Stimulated activated naive CD8-positive, alpha-beta T cell treated with anti-CD3 and anti-CD28 coated beads, Interleukin-15, amount 100 ng/mL, for 72 hours (primary cell): ENCODE measurements around the gene GLOD5.

Experiments used
- ATAC-seq: fragments of 150-1000 bp; cut with Tn5 transposase; 2 replicates; pipeline ENCODE4 v1.10.0; 2021; ENCODE audit warnings: mild to moderate bottlenecking, moderate library complexity
- DNase-seq, 2 donors: peaks; one replicate each; pipeline ENCODE4 v3.0.0; 2021 to 2022
- H3K27ac Mint-ChIP-seq, 2 donors: one replicate each; pipeline ENCODE4 v1.8.0; 2022; ENCODE audit warnings: mild to moderate bottlenecking in 2 of 2, mixed read lengths in 2 of 2, moderate library complexity in 2 of 2
- H3K27me3 Mint-ChIP-seq: one replicate; pipeline ENCODE4 v1.8.0; 2022; ENCODE audit warnings: mixed read lengths
- H3K4me1 Mint-ChIP-seq: one replicate; pipeline ENCODE4 v1.8.0; 2022; ENCODE audit warnings: mild to moderate bottlenecking, mixed read lengths
- H3K4me3 Mint-ChIP-seq, 2 donors: one replicate each; pipeline ENCODE4 v1.8.0; 2022; ENCODE audit warnings: mild to moderate bottlenecking in 2 of 2, mixed read lengths in 2 of 2, moderate library complexity in 1 of 2
- H3K9me3 Mint-ChIP-seq, 2 donors: one replicate each; pipeline ENCODE4 v1.8.0; 2022; ENCODE audit warnings: mixed read lengths in 2 of 2

Gene GLOD5

DNA sequence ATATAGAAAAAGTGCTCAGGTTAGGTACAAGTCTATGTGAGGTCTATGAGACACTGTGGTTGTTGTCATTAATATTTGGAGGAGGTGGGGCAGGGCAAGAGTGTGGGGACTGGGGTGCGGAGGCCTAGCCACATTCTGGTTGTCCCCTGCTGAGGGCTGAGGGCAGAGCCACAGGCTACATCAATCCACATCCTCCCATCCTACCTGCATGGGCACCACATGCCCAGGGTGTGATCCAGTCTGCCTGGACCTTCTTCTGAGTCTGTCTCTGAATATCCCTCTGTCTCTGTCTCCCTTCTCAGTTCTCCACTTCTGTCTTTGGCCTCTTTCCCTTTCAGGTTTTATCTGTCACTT, 23.6 kb downstream of the GLOD5 start:
- Mint-ChIP-seq H3K4me3 (no peak overlapping the region), H3K27me3 (no peaks in the 10 kb centered on the region), H3K9me3 (no peaks in the 10 kb centered on the region), H3K4me1 (peaks cover 18% of the 10 kb centered on the region), H3K27ac (peak overlapping the region; percentile 1 to 40)
- DNase-seq (no peak), ATAC-seq (no peak)

DNA sequence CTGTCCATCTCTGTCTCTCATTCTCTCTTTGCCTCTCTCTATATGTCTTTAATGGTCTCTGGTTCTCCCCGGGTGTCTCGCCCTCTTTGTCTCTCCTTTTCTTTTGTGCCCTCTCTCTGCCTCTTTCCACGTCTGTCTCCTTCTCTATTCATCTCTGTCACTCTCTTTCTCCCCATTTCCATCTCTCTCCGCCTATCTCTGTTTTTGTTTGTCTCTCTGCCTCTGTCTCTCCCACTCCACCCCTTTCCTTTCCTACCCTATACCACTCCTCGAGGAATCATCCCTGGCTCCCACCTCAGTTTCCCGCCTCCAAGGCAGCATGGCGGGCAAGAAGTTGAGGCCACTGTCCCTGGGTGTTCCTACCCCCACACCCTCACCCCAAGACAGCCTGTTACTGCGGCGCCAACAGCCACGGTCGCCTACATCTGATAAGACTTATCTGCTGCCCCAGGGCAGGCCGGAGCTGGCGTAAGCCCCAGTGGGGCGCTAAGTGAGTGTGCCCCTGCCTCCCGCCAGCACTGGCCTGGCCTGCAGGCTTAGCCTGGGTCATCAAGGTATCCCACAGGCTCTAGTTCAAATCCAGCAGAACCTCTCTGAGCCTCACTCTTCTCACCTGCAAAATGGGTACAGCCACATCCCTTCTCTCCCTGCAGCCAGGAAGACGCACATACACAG, 24.1 kb downstream of the GLOD5 start:
- no peak overlapping the region for H3K4me3 Mint-ChIP-seq
- no peaks in the 10 kb centered on the region for H3K27me3 Mint-ChIP-seq
- peaks cover 19% of the 10 kb centered on the region for H3K4me1 Mint-ChIP-seq
- DNase-seq, result no peak
- H3K27ac Mint-ChIP-seq, result peak overlapping the region; percentile 1 to 40
- no peak for ATAC-seq
- no peaks in the 10 kb centered on the region for H3K9me3 Mint-ChIP-seq

DNA sequence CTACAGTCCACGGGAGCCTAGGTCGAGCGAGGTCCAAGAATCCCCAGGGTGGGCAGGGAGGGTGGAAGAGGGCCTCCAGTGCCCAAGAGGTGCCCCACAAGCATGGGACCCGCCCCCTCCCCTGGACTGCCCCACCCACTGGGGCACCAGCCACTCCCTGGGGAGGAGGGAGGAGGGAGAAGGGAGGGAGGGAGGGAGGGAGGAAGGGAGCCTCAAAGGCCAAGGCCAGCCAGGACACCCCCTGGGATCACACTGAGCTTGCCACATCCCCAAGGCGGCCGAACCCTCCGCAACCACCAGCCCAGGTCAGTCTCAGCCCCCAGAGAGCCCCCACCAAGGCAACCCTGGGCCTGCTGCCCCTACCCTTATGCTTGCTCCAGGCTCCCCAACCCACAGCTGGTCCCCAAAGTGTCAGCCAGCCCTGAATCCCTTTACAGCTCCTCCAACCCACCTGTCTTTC, 24.8 kb downstream of the GLOD5 start, which contains the start of gene GATA1:
GATA1 (plus strand) TSS at position 250 of the 460 bp plus-strand sequence. CDS start 4,520 bp downstream, outside the sequence.
- peak within 1 kb of the TSS; percentile 23 to 48 for H3K27ac Mint-ChIP-seq
- no peaks in the 10 kb centered on the region for H3K9me3 Mint-ChIP-seq
- DNase-seq (no peak), ATAC-seq (no peak)
- H3K27me3 Mint-ChIP-seq, result no peaks in the 10 kb centered on the region
- peaks cover 19% of the 10 kb centered on the region for H3K4me1 Mint-ChIP-seq
- no peak within 1 kb of the TSS for H3K4me3 Mint-ChIP-seq

DNA sequence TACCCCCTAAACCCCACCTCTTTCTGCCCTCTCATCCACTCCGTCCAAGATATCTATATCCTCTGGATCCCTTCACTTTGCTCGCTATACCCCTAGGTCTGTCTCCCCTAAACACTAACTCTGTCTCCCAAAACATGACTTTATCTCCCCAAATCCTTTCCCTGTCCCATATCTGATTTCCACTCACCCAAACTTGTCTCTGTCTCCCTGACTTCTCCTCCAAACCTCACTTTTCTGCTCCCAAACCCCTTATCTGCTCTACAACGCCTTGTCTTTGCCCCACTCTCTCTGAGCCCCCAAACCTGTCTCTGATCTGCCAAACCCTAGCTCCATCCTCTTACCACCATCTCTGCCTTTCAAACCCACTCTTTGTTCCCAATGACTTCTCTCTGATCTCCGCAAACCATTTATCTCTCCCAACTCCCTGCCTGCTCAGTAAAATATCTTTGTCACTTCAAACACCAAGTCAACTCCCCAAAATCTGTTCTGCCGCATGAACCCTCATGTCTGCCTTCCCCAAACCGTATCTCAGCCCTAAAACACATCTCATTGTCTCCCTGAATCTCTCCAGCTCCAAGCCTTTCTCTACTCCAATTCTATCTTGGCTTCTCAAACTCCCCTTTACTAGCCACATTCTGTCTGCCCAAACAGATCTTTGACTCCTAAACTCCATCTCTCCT, 25.4 kb downstream of the GLOD5 start:
- no peaks in the 10 kb centered on the region for H3K27me3 Mint-ChIP-seq
- H3K4me1 Mint-ChIP-seq, result peaks cover 19% of the 10 kb centered on the region
- H3K9me3 Mint-ChIP-seq, result no peaks in the 10 kb centered on the region
- H3K4me3 Mint-ChIP-seq, result no peak overlapping the region
- DNase-seq (no peak), ATAC-seq (no peak)
- peak overlapping the region in 1 of 2 donors; percentile 48 for H3K27ac Mint-ChIP-seq

DNA sequence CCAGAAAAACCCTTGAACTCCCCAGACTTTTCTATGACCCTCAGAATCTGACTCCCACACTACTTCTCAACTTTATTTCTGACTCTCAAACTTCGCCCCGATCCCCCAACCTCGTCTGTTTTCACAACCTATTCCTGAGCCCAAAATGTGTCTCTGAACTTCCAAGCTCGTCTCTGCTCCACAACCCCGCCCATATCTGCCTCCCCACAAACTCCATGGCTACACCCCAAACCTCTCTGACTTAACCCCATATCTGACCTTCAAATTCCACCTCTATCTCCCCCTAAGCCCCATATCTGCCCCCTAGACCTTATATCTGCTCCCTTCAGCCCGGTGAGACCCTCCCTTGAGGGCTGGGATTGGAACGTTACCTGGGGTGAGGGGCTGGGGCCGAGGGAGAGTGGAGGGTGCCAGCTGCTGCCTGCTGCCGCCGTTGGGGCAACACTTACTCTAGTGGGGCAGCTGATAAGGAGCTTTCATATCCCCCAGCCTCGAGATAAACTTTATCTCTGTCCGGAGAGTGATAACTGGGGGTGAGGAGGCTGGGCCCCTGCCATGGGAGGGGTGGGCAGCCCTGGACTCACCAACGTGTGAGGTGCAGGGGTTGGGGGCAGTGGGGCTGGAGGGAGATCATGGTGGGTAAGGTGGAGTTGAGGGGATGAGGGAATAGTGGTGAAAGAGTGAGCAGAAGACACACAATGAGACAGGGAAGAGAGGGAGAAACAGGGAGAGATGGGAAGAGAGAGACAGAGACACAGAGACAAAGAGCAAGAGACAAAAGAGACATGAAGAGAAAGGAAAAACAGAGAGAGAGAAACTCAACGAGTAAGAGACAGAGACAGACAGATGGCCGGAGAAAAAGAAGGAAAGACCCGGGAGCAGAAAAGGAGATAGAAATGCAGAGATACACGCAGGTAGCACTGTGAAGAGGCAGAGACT, 26.2 kb downstream of the GLOD5 start:
- Mint-ChIP-seq H3K9me3 (no peaks in the 10 kb centered on the region), H3K4me1 (peaks cover 19% of the 10 kb centered on the region), H3K27ac (peak overlapping the region in 1 of 2 donors; percentile 52), H3K27me3 (no peaks in the 10 kb centered on the region), H3K4me3 (no peak overlapping the region)
- ATAC-seq (no peak), DNase-seq (no peak)

DNA sequence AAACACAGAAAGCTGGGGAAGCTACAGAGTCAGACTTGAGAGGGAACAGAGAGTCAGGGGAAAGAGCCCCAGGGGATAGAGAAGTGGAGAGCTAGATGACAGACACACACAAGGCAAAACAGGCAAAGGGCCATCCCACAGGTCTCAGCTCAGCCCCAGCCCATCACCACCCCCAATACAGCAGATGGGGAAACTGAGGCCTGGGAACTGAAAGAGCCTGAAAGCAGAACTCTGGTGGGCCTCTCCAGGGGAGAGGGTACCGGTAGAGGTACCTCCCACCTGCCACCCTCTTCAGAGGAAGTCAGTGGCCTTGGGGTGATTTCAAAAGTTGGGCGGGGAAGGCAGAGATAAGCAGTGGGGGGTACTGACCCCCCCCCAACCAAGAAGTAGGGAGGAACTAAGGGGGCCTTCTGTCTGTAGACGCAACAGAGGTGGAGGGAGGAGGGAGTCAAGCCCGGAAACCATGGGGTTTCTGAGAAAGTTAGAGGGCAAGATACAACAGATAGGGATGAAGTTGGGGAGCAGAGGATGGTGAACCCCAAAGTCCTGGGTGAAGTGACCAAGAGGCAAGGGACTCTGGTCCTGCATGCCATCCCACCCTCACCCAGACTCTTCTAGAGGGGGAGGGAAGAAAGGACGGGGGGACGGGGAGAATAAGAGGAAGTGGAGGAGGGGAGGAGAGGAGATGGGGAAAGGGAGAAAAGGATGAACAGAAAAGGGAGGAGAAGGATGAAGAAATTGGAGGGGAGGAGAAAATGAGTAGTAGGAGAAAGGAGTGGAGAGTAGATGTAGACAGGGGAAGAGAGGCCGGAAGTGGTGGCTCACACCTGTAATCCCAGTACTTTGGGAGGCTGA, 28.0 kb downstream of the GLOD5 start:
- Mint-ChIP-seq H3K9me3 (no peaks in the 10 kb centered on the region), H3K4me1 (peaks cover 19% of the 10 kb centered on the region), H3K27ac (peak overlapping the region; percentile 40 to 81), H3K4me3 (peak overlapping the region in 1 of 2 donors; percentile 18), H3K27me3 (no peaks in the 10 kb centered on the region)
- no peak for DNase-seq
- ATAC-seq, result no peak

DNA sequence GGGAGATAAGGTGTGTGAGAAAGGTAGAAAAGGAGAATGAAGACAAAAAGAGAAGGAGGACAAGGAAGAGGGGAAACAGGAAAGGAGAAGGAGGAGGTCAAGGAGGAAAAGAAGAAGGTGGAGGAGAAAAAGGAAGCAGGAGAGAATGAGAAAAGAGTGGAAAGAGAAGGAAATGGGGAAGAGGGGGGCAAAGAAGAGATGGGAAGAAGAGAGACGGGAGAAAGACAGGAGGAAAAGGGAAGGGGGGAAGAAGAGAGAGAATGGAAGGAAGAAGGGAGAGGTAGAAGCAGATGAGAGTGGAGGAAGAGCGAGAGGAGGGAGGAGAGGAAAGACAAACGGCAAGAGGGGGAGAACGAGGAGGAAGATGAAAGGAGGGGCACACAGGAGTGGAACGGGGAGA, 28.9 kb downstream of the GLOD5 start:
- no peak for DNase-seq
- H3K9me3 Mint-ChIP-seq, result no peaks in the 10 kb centered on the region
- H3K27me3 Mint-ChIP-seq, result no peaks in the 10 kb centered on the region
- peaks cover 19% of the 10 kb centered on the region for H3K4me1 Mint-ChIP-seq
- H3K27ac Mint-ChIP-seq, result peak overlapping the region in 1 of 2 donors; percentile 41
- no peak for ATAC-seq
- H3K4me3 Mint-ChIP-seq, result no peak overlapping the region

DNA sequence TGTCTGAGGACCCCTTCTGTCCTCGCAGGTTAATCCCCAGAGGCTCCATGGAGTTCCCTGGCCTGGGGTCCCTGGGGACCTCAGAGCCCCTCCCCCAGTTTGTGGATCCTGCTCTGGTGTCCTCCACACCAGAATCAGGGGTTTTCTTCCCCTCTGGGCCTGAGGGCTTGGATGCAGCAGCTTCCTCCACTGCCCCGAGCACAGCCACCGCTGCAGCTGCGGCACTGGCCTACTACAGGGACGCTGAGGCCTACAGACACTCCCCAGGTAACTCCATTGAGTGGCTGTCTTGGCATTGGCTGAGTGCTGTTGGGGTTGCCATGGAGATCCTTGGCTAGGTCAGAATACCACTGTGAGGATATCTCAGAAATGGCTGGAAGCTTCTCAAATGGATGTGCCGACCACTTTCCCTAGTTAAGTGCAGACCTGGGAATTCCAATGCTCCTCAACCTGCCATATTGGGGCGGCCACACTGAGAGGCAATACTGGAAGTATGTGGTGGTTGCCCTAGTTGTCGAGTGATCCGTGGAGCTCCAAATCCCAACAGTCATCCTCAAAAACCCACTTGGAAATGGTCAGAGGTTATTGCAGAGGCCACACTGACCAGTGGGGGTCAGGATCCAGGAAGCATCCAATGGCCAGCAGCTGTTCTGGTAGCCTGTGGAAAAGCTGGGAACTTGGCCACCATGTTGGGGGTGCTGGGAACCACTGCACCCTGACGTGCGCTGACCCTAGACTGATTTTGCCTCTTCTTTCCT, 29.7 kb downstream of the GLOD5 start:
- Mint-ChIP-seq H3K27ac (no peak overlapping the region), H3K27me3 (no peaks in the 10 kb centered on the region), H3K9me3 (no peaks in the 10 kb centered on the region), H3K4me3 (no peak overlapping the region), H3K4me1 (peaks cover 19% of the 10 kb centered on the region)
- DNase-seq (no peak), ATAC-seq (no peak)

DNA sequence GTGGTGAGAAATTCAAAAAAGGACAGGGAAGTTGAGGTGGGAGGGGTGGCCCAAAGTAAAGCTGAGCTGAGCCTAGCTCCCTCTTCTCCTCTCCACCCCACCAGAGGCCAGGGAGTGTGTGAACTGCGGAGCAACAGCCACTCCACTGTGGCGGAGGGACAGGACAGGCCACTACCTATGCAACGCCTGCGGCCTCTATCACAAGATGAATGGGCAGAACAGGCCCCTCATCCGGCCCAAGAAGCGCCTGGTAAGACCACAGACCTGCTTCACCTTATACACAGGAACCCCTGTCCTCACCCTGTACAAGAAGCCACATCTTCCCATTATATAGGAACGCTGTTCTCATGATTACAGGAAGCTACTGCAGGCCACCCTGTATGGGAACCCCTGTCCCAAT, 30.7 kb downstream of the GLOD5 start:
- H3K27ac Mint-ChIP-seq, result peak overlapping the region in 1 of 2 donors; percentile 34
- H3K27me3 Mint-ChIP-seq, result no peaks in the 10 kb centered on the region
- no peak for ATAC-seq
- no peak for DNase-seq
- peaks cover 19% of the 10 kb centered on the region for H3K4me1 Mint-ChIP-seq
- no peak overlapping the region for H3K4me3 Mint-ChIP-seq
- no peaks in the 10 kb centered on the region for H3K9me3 Mint-ChIP-seq

DNA sequence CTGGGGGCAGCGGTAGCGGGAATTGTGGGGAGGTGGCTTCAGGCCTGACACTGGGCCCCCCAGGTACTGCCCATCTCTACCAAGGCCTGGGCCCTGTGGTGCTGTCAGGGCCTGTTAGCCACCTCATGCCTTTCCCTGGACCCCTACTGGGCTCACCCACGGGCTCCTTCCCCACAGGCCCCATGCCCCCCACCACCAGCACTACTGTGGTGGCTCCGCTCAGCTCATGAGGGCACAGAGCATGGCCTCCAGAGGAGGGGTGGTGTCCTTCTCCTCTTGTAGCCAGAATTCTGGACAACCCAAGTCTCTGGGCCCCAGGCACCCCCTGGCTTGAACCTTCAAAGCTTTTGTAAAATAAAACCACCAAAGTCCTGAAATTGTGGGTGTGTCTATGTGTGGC, 32.4 kb downstream of the GLOD5 start:
- peak overlapping the region in 1 of 2 donors; percentile 77 for H3K27ac Mint-ChIP-seq
- H3K4me3 Mint-ChIP-seq, result no peak overlapping the region
- H3K27me3 Mint-ChIP-seq, result no peaks in the 10 kb centered on the region
- H3K4me1 Mint-ChIP-seq, result peaks cover 13% of the 10 kb centered on the region
- peak; percentile 28 for ATAC-seq
- H3K9me3 Mint-ChIP-seq, result no peaks in the 10 kb centered on the region
- no peak for DNase-seq

DNA sequence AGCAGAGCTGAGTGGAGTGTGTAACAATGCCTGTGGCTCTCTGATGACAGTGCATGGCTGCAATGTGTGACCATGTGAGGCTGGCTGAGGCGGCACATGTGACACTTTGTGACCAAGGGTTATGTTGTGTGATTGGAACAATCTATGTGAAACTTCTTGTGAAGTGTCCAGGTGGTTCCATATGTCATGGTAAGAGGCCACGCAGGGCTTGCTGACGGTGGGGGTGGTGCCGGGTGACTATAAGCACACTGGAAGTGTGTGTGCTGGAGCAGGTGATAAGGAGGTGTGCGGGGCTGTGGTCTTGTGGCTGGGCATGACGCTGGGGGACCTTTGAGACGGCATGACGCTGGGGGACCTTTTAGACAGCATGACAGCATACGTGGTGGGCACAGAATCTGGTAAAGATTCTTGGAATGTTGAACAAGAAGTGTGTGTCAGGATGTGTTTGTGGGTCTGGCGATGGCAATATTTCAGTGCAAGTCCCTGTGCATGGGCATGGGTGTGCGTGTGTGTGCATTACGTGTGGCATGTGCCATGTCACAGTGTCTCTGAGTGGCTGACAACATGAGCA, 32.9 kb downstream of the GLOD5 start:
- no peaks in the 10 kb centered on the region for H3K27me3 Mint-ChIP-seq
- peak overlapping the region in 1 of 2 donors; percentile 31 for H3K27ac Mint-ChIP-seq
- H3K9me3 Mint-ChIP-seq, result no peaks in the 10 kb centered on the region
- DNase-seq (no peak), ATAC-seq (no peak)
- H3K4me1 Mint-ChIP-seq, result peaks cover 8% of the 10 kb centered on the region
- no peak overlapping the region for H3K4me3 Mint-ChIP-seq

DNA sequence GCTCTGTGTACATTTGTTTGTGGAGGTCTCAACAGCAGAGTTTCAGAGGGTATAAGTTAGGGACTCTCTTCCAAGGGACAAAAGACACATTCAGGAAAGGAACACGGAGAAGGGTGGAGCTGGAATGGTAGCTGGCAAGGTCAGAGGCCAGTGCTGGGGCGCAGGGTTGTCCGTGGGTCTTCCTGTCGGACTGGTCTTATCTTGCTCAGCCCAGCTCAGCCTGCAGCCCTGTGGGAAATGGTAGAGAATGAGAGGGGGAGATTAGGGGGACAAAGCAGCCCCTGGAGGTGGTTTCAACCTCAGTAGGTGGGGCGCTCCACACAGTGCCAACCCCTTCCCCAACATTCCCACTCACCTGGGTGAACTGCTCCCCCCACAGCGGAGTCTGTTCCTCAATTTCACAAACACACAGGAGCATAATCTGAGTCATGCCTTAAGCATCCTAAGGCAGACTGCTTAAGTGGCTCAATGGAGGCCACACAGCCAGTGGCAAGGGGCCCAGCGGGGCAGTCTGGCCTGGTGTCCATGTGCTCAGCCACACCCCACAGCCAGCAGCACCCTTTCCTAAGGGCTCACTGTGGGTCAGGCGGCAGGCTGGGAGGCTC, 33.5 kb downstream of the GLOD5 start:
- H3K4me3 Mint-ChIP-seq, result no peak overlapping the region
- ATAC-seq, result no peak
- H3K4me1 Mint-ChIP-seq, result peaks cover 3% of the 10 kb centered on the region
- H3K9me3 Mint-ChIP-seq, result no peaks in the 10 kb centered on the region
- DNase-seq, result no peak
- H3K27me3 Mint-ChIP-seq, result no peaks in the 10 kb centered on the region
- no peak overlapping the region for H3K27ac Mint-ChIP-seq

DNA sequence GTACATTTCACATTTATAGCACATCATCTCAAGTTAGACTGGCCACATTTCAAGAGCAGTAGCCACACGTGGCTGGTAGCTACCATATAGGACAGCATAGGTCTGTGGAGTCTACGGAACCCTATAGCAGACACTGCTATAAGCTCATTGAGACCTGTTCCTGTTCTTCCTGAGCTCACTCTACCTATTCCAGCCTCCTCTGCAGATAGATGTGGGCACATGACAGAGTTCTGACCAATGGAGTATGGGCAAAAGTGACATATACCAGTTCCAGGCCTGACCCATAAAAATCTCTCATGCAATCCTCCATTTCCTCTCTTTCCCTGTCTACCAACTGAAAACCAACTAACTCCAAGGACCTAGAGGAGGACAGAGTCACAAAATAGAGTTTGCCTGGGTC, 36.8 kb downstream of the GLOD5 start:
- ATAC-seq (no peak), DNase-seq (no peak)
- H3K27me3 Mint-ChIP-seq, result no peaks in the 10 kb centered on the region
- no peak overlapping the region for H3K27ac Mint-ChIP-seq
- peaks cover 18% of the 10 kb centered on the region for H3K4me1 Mint-ChIP-seq
- no peak overlapping the region for H3K4me3 Mint-ChIP-seq
- H3K9me3 Mint-ChIP-seq, result no peaks in the 10 kb centered on the region
